Measurements from ENCODE around the gene PCIF1.

Gene PCIF1

GRCh38 chr20:45907219-45907948 is 27.1 kb upstream of the PCIF1 start:
- Histone ChIP-seq H3K36me3 (ENCODE audit: control insufficient read depth in 1 of 2, insufficient read depth in 2 of 2, low read length in 2 of 2) (peaks cover 10 to 22% of the 10 kb centered on the region in 2 donors), H3K9me3 (ENCODE audit: control insufficient read depth in 1 of 2, low read length in 2 of 2) (no peaks in the 10 kb centered on the region), H3K4me1 (ENCODE audit: control insufficient read depth in 1 of 2, insufficient read depth in 2 of 2, low read length in 2 of 2) (peaks cover 0 to 13% of the 10 kb centered on the region in 2 donors), H3K27ac (ENCODE audit: low read length) (no peak overlapping the region), H3K27me3 (ENCODE audit: low read depth, low read length) (no peaks in the 10 kb centered on the region), H3K4me3 (ENCODE audit: low read depth in 1 of 2, low read length in 2 of 2) (no peak overlapping the region)

- no peaks in the 10 kb centered on the region for H3K27me3 ChIP-seq (ENCODE audit: low read depth, low read length)
- H3K27ac ChIP-seq (ENCODE audit: low read length), result no peak overlapping the region
- H3K36me3 ChIP-seq (ENCODE audit: control insufficient read depth in 1 of 2, insufficient read depth in 2 of 2, low read length in 2 of 2), result peaks cover 10 to 20% of the 10 kb centered on the region in 2 donors
- no peak overlapping the region for H3K4me3 ChIP-seq (ENCODE audit: low read depth in 1 of 2, low read length in 2 of 2)
- peaks cover 0 to 17% of the 10 kb centered on the region in 2 donors for H3K4me1 ChIP-seq (ENCODE audit: control insufficient read depth in 1 of 2, insufficient read depth in 2 of 2, low read length in 2 of 2)
- no peaks in the 10 kb centered on the region for H3K9me3 ChIP-seq (ENCODE audit: control insufficient read depth in 1 of 2, low read length in 2 of 2)
These were observed 26.4 kb upstream of the PCIF1 start for GRCh38 chr20:45908084-45908483.

GRCh38 chr20:45909336-45909808 is 25.1 kb upstream of the PCIF1 start:
- H3K9me3 ChIP-seq (ENCODE audit: control insufficient read depth in 1 of 2, low read length in 2 of 2), result no peaks in the 10 kb centered on the region
- H3K27ac ChIP-seq (ENCODE audit: low read length), result no peak overlapping the region
- H3K4me3 ChIP-seq (ENCODE audit: low read depth in 1 of 2, low read length in 2 of 2), result no peak overlapping the region
- peaks cover 0 to 17% of the 10 kb centered on the region in 2 donors for H3K4me1 ChIP-seq (ENCODE audit: control insufficient read depth in 1 of 2, insufficient read depth in 2 of 2, low read length in 2 of 2)
- no peaks in the 10 kb centered on the region for H3K27me3 ChIP-seq (ENCODE audit: low read depth, low read length)
- peaks cover 10 to 20% of the 10 kb centered on the region in 2 donors for H3K36me3 ChIP-seq (ENCODE audit: control insufficient read depth in 1 of 2, insufficient read depth in 2 of 2, low read length in 2 of 2)

DNA sequence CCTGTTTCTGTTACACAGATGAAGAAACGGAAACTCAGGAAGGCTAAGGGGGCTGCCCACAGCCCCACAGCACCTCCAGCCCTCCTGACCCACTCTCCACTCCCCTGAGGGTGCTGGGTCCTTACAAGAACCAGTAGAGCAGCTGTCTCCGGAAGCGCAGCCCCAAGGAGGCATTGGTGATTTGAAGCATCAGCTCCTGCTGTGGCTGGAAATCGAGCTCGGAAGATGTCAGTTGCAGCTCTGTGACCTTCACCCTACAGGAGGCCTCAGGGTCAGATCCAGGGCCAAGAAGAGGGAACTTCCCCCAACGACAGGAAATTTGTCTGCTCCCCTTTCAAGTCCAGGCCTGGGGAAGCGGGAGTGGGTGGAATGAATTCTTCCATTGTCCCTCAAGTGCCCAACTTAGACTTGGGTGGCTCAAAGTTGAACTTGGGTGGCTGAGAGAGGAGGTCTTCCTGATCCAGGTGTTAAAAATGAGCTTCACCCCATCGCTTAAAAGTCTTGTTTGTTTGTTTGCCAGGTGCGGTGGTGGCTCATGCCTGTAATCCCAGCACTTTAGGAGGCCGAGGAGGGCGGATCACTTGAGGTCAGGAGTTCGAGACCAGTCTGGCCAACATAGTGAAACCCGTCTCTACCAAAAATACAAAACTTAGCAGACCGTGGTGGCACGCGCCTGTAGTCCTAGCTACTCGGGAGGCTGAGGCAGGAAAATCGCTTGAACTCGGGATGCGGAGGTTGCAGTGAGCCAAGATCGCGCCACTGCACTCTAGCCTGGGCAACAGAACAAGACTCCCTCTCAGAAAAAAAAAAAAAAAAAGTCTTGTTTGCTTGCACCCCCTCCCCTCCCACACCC is 24.4 kb upstream of the PCIF1 start:
- H3K4me1 ChIP-seq (ENCODE audit: control insufficient read depth in 1 of 2, insufficient read depth in 2 of 2, low read length in 2 of 2), result peaks cover 0 to 17% of the 10 kb centered on the region in 2 donors

DNA sequence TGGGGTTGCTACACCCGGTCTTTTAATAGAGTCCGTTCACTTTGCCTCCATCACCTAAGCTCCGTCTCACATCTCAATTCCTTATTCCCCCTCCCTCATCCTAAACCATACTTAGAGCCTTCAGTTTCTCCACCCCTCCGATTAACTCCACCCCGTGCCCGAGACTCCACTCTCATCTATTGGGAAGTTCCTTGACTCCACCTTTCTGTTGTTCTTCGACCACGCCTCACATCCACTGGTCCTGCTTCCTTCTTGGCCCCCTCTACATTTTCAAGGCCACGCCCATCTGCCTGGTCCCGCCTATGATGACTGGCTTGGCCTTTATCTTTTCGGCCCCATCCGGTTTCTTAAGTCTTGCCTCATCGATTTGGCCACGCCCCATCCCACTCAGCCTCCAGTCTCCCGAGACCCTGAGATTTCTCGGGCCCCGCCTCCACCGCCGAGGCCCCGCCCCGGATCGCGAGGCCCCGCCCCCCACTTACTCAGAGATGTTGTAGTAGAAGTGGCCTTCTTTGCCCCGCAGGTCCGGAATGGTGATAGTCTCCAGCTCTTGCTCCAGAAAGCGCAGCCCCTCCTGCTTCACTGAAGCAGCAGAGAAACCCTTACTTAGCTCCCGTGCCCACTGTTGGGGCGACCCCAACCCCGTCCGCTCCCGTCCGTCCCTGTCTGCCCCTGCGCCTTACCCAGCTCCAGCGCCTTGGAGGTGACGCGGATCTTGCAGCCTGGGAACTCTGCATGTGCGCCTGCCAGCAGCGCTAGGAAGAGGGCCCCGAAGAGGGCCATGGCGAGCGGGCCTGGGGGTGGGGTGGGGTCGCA is 23.6 kb upstream of the PCIF1 start:
- Histone ChIP-seq H3K4me1 (ENCODE audit: control insufficient read depth in 1 of 2, insufficient read depth in 2 of 2, low read length in 2 of 2) (peaks cover 0 to 17% of the 10 kb centered on the region in 2 donors), H3K4me3 (ENCODE audit: low read depth in 1 of 2, low read length in 2 of 2) (peak overlapping the region; percentile 72 to 84), H3K9me3 (ENCODE audit: control insufficient read depth in 1 of 2, low read length in 2 of 2) (no peaks in the 10 kb centered on the region), H3K27me3 (ENCODE audit: low read depth, low read length) (no peaks in the 10 kb centered on the region), H3K27ac (ENCODE audit: low read length) (peak overlapping the region; percentile 67), H3K36me3 (ENCODE audit: control insufficient read depth in 1 of 2, insufficient read depth in 2 of 2, low read length in 2 of 2) (peaks cover 4 to 7% of the 10 kb centered on the region in 2 donors)

More for the DNA sequence above, 24.4 kb upstream of the PCIF1 start:
- no peaks in the 10 kb centered on the region for H3K27me3 ChIP-seq (ENCODE audit: low read depth, low read length)
- peak overlapping the region in 1 of 2 donors; percentile 84 for H3K4me3 ChIP-seq (ENCODE audit: low read depth in 1 of 2, low read length in 2 of 2)
- H3K27ac ChIP-seq (ENCODE audit: low read length), result no peak overlapping the region
- peaks cover 10 to 14% of the 10 kb centered on the region in 2 donors for H3K36me3 ChIP-seq (ENCODE audit: control insufficient read depth in 1 of 2, insufficient read depth in 2 of 2, low read length in 2 of 2)
- H3K9me3 ChIP-seq (ENCODE audit: control insufficient read depth in 1 of 2, low read length in 2 of 2), result no peaks in the 10 kb centered on the region

- peak within 1 kb of the TSS; percentile 67 for H3K27ac ChIP-seq (ENCODE audit: low read length)
- no peaks in the 10 kb centered on the region for H3K27me3 ChIP-seq (ENCODE audit: low read depth, low read length)
- H3K36me3 ChIP-seq (ENCODE audit: control insufficient read depth in 1 of 2, insufficient read depth in 2 of 2, low read length in 2 of 2), result peaks cover 0 to 7% of the 10 kb centered on the region in 2 donors
- H3K9me3 ChIP-seq (ENCODE audit: control insufficient read depth in 1 of 2, low read length in 2 of 2), result no peaks in the 10 kb centered on the region
- peaks cover 0 to 17% of the 10 kb centered on the region in 2 donors for H3K4me1 ChIP-seq (ENCODE audit: control insufficient read depth in 1 of 2, insufficient read depth in 2 of 2, low read length in 2 of 2)
- peak within 1 kb of the TSS; percentile 72 to 84 for H3K4me3 ChIP-seq (ENCODE audit: low read depth in 1 of 2, low read length in 2 of 2)
These were observed 22.8 kb upstream of the PCIF1 start, which contains the start of gene PLTP for GRCh38 chr20:45911486-45912343. TSS of gene PLTP (minus strand) at chr20:45912155. CDS start at chr20:45911452, 703 bp downstream.

DNA sequence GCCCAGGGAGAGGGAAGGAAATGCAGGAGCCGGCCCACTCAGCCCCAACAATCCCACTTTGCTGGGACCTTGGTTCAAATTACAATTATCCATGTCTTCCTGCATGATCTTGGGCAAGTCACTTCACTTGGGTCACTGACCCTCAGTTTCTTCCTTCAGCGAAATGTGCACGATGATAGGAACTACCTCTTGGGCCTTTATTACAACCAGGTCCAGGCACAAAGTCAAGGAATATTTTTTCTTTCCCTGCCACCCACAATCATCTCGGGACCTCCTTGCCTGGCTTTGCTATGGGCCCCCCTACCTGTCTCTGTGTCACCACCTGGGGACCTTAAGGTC is 22.2 kb upstream of the PCIF1 start:
- Histone ChIP-seq H3K27me3 (ENCODE audit: low read depth, low read length) (no peaks in the 10 kb centered on the region), H3K36me3 (ENCODE audit: control insufficient read depth in 1 of 2, insufficient read depth in 2 of 2, low read length in 2 of 2) (peaks cover 0 to 4% of the 10 kb centered on the region in 2 donors), H3K9me3 (ENCODE audit: control insufficient read depth in 1 of 2, low read length in 2 of 2) (no peaks in the 10 kb centered on the region), H3K4me1 (ENCODE audit: control insufficient read depth in 1 of 2, insufficient read depth in 2 of 2, low read length in 2 of 2) (peaks cover 0 to 17% of the 10 kb centered on the region in 2 donors), H3K27ac (ENCODE audit: low read length) (no peak overlapping the region), H3K4me3 (ENCODE audit: low read depth in 1 of 2, low read length in 2 of 2) (peak overlapping the region; percentile 72 to 84)

GRCh38 chr20:45913116-45913515 is 21.4 kb upstream of the PCIF1 start:
- no peak overlapping the region for H3K4me3 ChIP-seq (ENCODE audit: low read depth in 1 of 2, low read length in 2 of 2)
- H3K4me1 ChIP-seq (ENCODE audit: control insufficient read depth in 1 of 2, insufficient read depth in 2 of 2, low read length in 2 of 2), result peaks cover 0 to 23% of the 10 kb centered on the region in 2 donors
- H3K27ac ChIP-seq (ENCODE audit: low read length), result no peak overlapping the region
- no peaks in the 10 kb centered on the region for H3K9me3 ChIP-seq (ENCODE audit: control insufficient read depth in 1 of 2, low read length in 2 of 2)
- H3K27me3 ChIP-seq (ENCODE audit: low read depth, low read length), result no peaks in the 10 kb centered on the region
- no peaks in the 10 kb centered on the region for H3K36me3 ChIP-seq (ENCODE audit: control insufficient read depth in 1 of 2, insufficient read depth in 2 of 2, low read length in 2 of 2)

DNA sequence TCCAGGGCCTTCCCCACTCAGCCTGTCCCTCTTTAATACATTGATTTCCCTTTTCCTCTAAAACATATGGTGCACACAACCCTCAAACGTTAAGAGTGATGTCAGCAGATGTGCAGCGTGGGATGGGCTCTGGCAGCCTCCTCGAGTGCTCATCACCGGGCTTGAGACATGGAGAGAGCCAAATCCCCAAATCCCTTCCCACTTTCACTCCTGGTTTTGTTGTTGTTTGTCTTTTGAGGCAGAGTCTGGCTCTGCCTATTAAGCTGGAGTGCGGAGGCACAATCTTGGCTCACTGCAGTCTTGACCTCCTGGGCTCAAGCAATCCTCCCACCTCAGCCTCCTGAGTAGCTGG is 16.7 kb upstream of the PCIF1 start:
- no peaks in the 10 kb centered on the region for H3K36me3 ChIP-seq (ENCODE audit: control insufficient read depth in 1 of 2, insufficient read depth in 2 of 2, low read length in 2 of 2)
- no peaks in the 10 kb centered on the region for H3K27me3 ChIP-seq (ENCODE audit: low read depth, low read length)
- no peak overlapping the region for H3K27ac ChIP-seq (ENCODE audit: low read length)
- no peaks in the 10 kb centered on the region for H3K9me3 ChIP-seq (ENCODE audit: control insufficient read depth in 1 of 2, low read length in 2 of 2)
- H3K4me1 ChIP-seq (ENCODE audit: control insufficient read depth in 1 of 2, insufficient read depth in 2 of 2, low read length in 2 of 2), result peaks cover 5 to 19% of the 10 kb centered on the region in 2 donors
- H3K4me3 ChIP-seq (ENCODE audit: low read depth in 1 of 2, low read length in 2 of 2), result no peak overlapping the region

DNA sequence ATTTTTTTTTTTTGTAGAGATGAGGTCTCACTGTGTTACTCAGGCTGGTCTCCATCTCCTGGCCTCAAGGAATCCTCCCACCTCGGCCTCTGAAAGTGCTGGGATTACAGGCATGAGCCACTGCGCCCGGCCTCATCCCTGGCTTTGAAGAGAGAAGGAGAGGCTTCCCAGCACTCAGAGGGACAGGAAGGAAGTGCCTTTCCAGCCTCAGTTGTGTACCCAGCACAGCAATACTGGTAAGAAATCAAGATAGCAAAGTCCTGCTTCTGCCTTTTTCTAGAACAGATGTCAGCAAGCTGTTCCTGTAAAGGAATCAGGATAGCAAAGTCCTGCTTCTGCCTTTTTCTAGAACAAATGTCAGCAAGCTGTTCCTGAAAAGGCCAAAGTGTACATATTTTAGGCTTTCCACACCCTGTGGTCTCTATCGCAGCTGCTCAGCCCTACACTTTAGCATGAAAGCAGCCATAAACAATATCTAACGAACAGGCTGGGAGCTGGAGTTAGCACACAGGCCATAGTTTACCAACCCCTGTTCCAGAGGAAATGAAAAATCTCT is 16.2 kb upstream of the PCIF1 start:
- Histone ChIP-seq H3K4me1 (ENCODE audit: control insufficient read depth in 1 of 2, insufficient read depth in 2 of 2, low read length in 2 of 2) (peaks cover 5 to 19% of the 10 kb centered on the region in 2 donors), H3K9me3 (ENCODE audit: control insufficient read depth in 1 of 2, low read length in 2 of 2) (no peaks in the 10 kb centered on the region), H3K27me3 (ENCODE audit: low read depth, low read length) (no peaks in the 10 kb centered on the region), H3K4me3 (ENCODE audit: low read depth in 1 of 2, low read length in 2 of 2) (no peak overlapping the region), H3K27ac (ENCODE audit: low read length) (peak overlapping the region; percentile 58), H3K36me3 (ENCODE audit: control insufficient read depth in 1 of 2, insufficient read depth in 2 of 2, low read length in 2 of 2) (no peaks in the 10 kb centered on the region)
